Measurements from ENCODE around the gene IL18R1.

IL18R1 gene

DNA sequence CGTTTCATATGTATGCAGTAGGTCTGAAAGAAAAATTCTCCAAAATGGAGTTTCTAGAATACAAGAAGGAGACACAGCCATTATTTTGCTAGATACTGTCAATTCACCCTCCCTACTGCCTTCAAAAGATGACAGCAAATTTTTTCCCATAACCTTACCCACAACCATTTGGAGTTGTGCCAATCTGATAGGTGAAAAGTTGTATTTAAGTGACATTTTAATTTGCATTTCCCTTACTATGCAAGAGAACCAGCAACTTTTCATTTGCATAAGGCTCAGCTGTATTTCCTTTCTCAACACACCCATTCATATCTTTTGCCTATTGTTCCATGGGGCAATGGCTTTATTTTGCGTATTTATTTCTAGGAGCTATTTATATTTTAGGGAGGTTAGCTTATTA, 36.0 kb downstream of the IL18R1 start:
- no peak for DNase-seq (ENCODE audit: low read depth)

GRCh38 chr2:102392096-102392495, 36.5 kb downstream of the IL18R1 start:
- DNase-seq (ENCODE audit: low read depth) = no peak

- DNase-seq (ENCODE audit: low read depth) = no peak
These were observed 37.3 kb downstream of the IL18R1 start for GRCh38 chr2:102392942-102393341.

DNA sequence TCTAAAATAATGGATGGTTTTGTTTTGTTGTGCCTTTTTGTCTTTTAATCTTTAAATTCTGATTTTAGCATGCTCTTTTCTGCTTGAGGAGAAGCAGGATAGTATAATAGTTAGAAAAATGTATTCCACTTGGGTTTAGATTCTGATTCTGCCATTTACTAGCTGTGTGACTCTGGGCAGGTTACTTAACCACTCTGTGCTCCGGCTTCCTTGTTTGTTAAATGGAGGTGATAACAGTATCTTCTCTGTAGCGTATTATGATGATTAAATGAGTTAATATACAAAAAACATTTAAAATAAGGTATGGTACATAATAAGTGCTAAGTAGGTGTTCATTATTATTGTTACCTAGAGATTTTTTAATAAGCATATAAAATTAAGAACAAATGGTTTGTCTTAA, 40.4 kb downstream of the IL18R1 start:
- DNase-seq (ENCODE audit: low read depth) = no peak

DNA sequence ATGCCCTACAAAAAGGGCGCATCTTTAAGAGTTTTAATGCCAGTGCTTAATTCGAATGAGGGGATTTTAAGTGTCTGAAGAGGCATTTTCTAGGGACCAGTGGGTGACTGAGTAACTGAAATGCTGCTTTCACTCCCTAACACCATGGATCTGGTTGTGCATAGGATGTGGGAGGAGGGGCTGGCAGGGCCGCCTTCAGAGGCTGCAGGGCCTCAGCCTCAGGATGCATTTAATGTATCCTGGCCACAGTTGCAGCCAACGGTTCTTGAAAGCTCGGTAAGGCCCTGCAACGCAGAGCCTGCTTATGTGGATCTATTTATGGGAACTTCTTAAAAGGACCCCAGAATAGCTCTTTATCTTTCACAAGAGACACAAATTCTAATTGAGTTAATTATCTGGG, 41.6 kb downstream of the IL18R1 start:
- no peak for DNase-seq (ENCODE audit: low read depth)

DNA sequence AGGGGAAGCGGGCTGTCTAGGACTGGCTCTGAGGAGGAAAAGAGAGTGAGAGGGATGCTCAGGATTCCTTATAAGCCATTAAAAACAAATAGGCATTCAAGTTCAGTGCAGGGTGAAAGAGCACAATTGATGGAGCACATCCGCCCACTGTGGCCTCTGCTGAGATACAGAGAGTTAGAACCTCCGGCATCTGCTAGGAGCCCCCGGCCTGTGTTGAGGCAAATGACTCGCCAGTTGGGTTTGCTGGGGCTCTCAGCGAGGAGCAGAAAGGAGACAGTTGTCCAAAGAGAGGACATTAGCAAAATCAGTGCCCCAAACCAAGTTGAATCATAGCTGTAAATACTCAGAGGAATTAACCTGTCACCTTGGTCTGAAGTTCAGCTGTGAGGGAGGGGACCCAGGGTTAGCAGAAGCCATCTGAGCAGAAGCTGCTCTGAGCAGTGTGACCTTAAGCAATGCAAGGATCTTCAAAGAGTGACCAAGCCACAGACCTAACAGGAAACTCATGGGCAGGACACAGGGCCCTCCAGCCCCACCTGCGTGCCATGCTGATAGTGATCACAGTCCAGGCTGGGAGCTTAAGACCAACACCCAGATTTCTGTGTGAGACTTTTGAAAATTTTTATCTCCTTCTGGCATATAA, 44.0 kb downstream of the IL18R1 start:
- DNase-seq (ENCODE audit: low read depth) = no peak

GRCh38 chr2:102401456-102401855, 45.9 kb downstream of the IL18R1 start:
- DNase-seq (ENCODE audit: low read depth) = no peak

GRCh38 chr2:102401865-102402264, 46.3 kb downstream of the IL18R1 start:
- DNase-seq (ENCODE audit: low read depth) = no peak

GRCh38 chr2:102410952-102411351, 55.4 kb downstream of the IL18R1 start:
- DNase-seq (ENCODE audit: low read depth) = no peak

- no peak for DNase-seq (ENCODE audit: low read depth)
These were observed 56.6 kb downstream of the IL18R1 start for GRCh38 chr2:102412199-102412598.

GRCh38 chr2:102417946-102418345, 62.4 kb downstream of the IL18R1 start:
- no peak for DNase-seq (ENCODE audit: low read depth)

DNA sequence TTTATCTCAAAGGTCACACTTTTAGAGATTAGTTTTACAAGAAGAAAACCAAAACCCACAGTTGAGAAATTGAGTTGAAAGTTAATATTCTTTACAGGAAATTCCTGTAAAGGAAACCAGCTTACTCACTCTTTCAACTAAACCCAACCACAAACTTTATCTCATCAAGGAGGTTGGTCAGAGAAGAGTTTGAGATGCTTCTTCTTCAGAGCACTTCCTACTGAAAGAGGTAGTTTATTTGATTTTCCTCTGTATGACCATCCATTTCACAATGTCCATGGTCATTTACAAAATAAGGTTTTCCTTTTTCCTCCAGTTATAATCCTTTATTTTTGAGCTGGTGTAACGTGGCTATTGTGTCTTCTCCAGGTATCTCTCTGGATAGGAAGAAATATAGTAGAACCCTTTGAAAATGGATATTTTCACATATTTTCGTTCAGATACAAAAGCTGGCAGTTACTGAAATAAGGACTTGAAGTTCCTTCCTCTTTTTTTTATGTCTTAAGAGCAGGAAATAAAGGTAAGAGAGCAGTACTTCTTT, 62.9 kb downstream of the IL18R1 start:
- no peak for DNase-seq (ENCODE audit: low read depth)

DNA sequence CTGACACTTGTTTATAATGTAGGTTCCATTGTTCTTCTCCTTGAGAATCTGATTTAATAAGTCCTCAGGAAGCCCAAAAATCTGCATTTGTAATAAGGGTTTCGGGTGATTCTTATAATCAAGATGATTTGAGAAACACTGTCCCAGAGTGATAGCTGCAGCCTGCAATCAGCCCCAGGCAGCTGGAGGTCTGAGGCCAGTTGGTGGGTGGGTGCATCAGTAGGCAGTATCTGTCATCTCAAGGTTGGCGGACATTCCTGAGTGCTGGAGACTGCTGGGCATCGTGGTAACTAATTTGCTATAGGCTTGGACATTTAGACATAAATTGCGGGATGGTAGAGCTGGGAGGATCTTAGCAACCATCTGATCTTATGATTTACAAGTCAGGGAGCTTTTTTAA, 64.7 kb downstream of the IL18R1 start:
- no peak for DNase-seq (ENCODE audit: low read depth)

DNA sequence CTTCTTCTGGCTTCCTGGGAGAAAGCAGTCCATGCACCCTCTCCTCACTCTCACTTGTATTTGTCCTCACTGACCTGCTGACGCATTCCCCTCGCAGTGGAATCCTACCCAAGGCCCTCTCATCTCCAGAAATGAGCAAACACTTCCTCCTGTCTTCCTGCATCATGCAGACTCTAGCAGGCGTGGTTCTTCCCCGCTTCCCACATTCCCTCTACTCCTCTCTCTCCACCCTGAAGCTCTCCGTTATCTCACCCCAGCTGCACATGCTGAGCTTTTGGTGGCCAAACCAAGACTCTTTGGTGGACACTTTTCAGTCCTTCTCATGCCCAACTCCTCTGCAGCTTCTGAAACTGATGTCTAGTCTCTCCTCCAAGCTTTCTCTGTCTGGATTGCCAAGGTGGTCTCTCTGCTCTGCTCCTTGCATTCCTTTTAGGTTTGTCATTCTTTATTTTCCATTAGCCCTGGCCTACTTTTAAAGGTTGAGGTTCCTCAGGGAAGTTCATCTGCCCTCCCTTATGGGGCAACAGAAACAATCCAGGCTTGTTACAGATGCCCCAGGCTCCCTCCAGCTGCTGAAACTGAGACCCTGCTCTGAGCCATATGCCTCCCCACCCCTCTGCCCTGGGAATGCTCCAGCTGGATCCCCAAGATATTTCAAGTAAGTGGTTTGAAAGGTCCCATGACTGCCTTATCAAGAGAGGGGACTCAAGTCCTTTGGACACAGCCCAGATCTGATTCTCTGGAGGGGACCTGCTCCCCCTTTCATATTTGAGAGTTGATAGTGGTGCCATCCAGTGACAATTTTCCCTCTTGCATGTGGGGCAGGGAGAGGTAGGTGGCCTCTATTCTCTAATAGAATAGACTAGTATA, 66.5 kb downstream of the IL18R1 start:
- DNase-seq (ENCODE audit: low read depth) = no peak

GRCh38 chr2:102422910-102423309, 67.3 kb downstream of the IL18R1 start, which contains the start of gene IL18RAP:
TSS of gene IL18RAP (plus strand) at chr2:102423160. CDS start at chr2:102423278, 118 bp downstream.
- DNase-seq (ENCODE audit: low read depth) = no peak

DNA sequence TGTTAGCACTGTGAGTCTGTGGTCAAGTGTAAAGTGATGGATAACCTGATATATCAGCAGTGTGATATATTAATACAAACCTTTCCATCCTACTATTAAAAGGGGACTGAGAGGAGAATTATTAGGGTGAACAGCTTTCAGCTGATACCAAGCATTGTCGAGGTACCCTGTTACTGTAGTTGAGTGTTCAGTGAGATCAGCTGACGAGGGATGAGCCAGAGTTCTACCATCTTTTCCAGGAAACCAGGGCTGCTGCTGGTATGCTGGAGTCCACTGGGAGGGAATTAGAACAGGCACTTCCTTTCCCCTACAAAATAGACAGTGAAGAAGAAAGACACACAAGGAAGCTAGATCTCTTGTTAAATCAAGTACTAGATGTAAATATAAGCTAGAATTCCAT, 67.8 kb downstream of the IL18R1 start:
- DNase-seq (ENCODE audit: low read depth) = no peak

- DNase-seq (ENCODE audit: low read depth) = no peak
These were observed 69.2 kb downstream of the IL18R1 start for GRCh38 chr2:102424754-102425153.

DNA sequence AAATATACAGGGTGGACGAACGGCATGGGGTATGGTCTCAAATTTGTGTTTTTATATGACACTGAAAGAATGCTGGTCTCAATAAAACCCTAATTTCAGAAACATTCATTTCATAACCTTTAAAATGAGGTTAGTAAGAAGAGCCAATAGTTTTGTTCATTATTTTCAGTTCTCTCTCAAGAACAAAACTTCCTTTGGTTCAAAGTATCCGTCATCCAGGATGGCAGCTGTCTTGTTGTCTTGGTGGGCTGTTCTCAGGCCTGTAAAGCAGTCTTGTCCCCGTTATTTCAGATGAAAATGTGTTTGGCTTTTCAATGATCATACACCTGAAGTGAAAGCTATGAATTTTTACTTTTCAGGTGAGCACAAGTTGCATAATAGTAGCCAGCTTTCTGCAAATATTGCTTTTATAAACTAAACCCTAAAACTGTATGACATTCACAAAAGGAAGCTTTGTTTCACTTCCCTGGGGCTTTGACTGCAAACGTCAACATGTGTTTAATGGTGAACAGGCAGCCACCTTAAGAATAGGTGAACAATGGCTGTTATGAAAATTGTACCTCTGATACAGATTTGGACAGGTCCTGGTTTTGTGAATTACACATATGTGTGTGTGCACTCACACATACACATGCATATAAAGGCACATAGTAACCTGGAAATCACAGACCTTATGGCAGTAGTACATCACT, 70.0 kb downstream of the IL18R1 start:
- DNase-seq (ENCODE audit: low read depth) = no peak

- DNase-seq (ENCODE audit: low read depth) = no peak
These were observed 71.7 kb downstream of the IL18R1 start for GRCh38 chr2:102427249-102427648.

- DNase-seq (ENCODE audit: low read depth) = no peak
These were observed 73.0 kb downstream of the IL18R1 start for GRCh38 chr2:102428573-102428972.

DNA sequence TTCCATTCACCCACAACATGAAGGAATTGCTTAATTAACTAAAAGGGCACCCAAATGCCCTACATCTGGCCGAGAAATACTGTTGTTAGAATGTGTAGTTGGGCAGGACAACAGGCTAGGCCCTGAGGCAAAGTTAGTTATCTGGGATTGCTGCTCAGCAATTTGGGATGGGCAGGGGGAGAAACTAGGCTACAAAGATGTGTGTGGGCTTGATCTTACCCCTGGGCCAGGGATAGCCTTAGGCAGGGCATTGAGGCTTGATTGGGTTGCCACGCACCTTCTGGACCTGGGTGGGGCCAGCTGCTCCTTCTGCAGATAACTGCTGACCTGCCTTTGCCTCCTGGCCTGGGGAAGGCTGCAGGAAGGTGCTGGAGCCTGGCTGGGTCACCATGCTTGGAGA, 76.8 kb downstream of the IL18R1 start:
- no peak for DNase-seq (ENCODE audit: low read depth)

DNA sequence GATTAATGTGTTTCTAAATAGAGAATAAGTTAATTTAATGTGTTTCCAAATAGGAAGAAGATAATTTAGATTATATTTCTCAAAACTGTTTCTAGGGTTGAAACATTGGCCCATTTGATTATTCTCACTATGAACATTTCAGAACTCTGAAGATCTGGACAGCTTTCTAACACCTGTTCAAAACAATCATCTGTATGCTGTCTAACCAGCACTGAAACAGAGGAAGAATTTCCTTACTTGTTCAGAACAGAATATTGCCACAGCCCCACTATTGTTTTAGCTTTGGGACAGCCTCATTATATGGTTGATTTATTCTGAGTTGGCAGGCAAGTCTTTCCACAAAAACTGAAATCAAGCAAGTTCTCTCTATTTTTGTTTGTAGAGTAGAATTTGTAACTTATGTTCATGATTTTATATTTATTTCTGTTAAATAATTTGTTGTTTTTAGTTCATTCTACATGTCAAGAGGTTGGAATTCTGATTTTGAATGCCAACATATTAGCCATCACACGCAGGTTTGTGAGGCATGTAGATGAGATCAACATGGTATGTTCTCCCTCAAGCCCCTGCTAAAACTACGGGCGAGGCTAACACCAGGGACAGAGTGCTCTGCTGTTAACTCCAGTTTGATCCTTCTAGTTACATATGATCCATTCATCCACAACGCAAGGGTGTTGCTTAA, 78.5 kb downstream of the IL18R1 start:
- no peak for DNase-seq (ENCODE audit: low read depth)
